ENCODE data around the gene PTGIS. TPM values are rescaled to one million over a fixed set of nuclear protein-coding genes. Genes with fewer than 3 reads are reported as not detected.

The PTGIS gene
- total RNA-seq, 1 experiment from 2014 or later: 20.0 TPM

DNA sequence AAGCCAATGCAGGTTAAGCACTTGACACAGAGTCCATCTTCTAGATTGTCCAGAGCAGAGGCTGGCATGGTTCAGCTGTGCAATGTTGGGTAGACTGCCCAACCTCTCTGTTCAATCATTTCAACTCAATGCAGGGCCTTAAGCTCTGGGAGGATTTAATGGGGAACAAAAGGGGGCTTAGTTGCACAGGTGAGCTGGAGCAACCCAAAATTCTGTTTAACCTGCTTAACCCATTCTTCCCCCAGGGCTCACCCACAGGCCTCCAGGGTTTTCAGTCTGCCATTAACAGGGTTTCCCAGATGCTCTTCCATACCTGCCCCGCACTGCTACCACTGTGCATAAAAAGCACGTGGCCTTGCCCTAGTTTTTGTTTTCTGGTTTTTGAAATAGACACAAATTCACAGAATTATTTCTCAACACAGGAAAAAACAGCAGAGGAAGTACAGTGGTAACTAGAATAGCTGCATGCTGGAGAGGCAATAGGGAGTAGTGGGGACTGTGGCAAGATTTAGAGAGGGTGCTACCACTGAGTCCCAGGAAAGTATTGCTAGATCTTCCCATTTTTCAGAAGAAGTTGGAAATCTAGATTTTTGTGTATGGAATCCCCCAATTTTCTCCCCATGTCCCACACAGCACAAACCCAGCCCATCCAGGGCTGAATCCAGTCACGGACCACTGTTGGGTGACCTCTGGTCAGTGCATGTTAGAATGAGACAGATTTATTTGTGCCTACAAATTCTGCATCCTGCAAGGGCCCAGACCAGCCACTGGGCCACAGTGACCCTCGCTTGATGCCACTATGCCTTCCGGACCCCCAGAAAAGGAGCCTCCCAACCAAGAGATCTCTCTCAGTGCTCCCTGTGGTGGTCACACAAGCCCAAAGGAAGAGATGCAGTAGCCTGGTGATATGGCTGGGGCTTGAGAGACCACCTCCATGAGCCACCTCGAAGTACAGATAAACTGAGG is 4.6 kb downstream of the PTGIS start:
- Histone ChIP-seq H3K9ac (ENCODE audit: extremely low read depth, insufficient read length, low read length) (no peak overlapping the region), H3T11ph (ENCODE audit: low read length) (no peak overlapping the region), H4K91ac (ENCODE audit: insufficient read length, low read depth, low read length) (no peak overlapping the region), H3K79me2 (ENCODE audit: insufficient read depth, low read length) (no peaks in the 10 kb centered on the region; the same call in 1 of the 2 replicates), H3K23me2 (ENCODE audit: insufficient read length, low read depth, low read length, poor library complexity, severe bottlenecking) (peaks cover 5% of the 10 kb centered on the region), H2BK15ac (ENCODE audit: low read depth, low read length) (no peak overlapping the region), H3K18ac (ENCODE audit: insufficient read length, low read depth, low read length) (no peak overlapping the region), H4K20me1 (ENCODE audit: control insufficient read depth, insufficient read depth, insufficient read length) (no peaks in the 10 kb centered on the region), H2BK5ac (ENCODE audit: insufficient read length, low read length) (no peak overlapping the region), H3K23ac (ENCODE audit: insufficient read length, low read depth, low read length) (no peak overlapping the region), H3K14ac (ENCODE audit: insufficient read depth, low read length) (peak overlapping the region; percentile 11; the same call in 1 of the 2 replicates), H3K79me1 (ENCODE audit: insufficient read depth, low read depth, low read length, poor library complexity, severe bottlenecking) (no peaks in the 10 kb centered on the region), H4K8ac (replicated peaks; ENCODE audit: insufficient read length, low read depth, low read length) (no peak overlapping the region), H3K4me1 (ENCODE audit: insufficient read depth, low read length) (peaks cover 2% of the 10 kb centered on the region; the same call in 1 of the 2 replicates), H2AFZ (ENCODE audit: low read length) (no peak overlapping the region), H2BK20ac (ENCODE audit: low read depth, low read length, poor library complexity, severe bottlenecking) (no peak overlapping the region), H2AK5ac (ENCODE audit: insufficient read length, low read length) (no peak overlapping the region), H3K4ac (ENCODE audit: low read depth, low read length) (no peak overlapping the region), H2BK12ac (ENCODE audit: insufficient read length, low read depth, low read length) (no peak overlapping the region), H3K27me3 (ENCODE audit: insufficient read depth, low read length) (no peaks in the 10 kb centered on the region), H3K9me3 (ENCODE audit: control insufficient read depth, low read depth, low read length) (no peaks in the 10 kb centered on the region), H3K56ac (ENCODE audit: insufficient read length, low read depth, low read length) (no peak overlapping the region), H4K5ac (ENCODE audit: insufficient read length, low read depth, low read length) (peak overlapping the region; percentile 20), H2BK120ac (ENCODE audit: low read depth, low read length, poor library complexity, severe bottlenecking) (no peak overlapping the region), H3K4me2 (ENCODE audit: insufficient read depth, insufficient read length, low read length) (no peak overlapping the region), H3K27ac (ENCODE audit: insufficient read length, low read depth, low read length) (no peak overlapping the region)
- TF ChIP-seq, protein P1, sequence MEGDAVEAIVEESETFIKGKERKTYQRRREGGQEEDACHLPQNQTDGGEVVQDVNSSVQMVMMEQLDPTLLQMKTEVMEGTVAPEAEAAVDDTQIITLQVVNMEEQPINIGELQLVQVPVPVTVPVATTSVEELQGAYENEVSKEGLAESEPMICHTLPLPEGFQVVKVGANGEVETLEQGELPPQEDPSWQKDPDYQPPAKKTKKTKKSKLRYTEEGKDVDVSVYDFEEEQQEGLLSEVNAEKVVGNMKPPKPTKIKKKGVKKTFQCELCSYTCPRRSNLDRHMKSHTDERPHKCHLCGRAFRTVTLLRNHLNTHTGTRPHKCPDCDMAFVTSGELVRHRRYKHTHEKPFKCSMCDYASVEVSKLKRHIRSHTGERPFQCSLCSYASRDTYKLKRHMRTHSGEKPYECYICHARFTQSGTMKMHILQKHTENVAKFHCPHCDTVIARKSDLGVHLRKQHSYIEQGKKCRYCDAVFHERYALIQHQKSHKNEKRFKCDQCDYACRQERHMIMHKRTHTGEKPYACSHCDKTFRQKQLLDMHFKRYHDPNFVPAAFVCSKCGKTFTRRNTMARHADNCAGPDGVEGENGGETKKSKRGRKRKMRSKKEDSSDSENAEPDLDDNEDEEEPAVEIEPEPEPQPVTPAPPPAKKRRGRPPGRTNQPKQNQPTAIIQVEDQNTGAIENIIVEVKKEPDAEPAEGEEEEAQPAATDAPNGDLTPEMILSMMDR (conservative IDR thresholded peaks at IDR 0.05): no peak
- DNase-seq: no peak
- Mint-ChIP-seq H3K27me3 (ENCODE audit: low read depth) (no peaks in the 10 kb centered on the region; the same call in 1 of the 2 replicates), H3K36me3 (ENCODE audit: insufficient read depth in 1 of 3, low read depth in 3 of 3) (peaks cover 5 to 18% (median 11%) of the 10 kb centered on the region in 3 experiments), H3K4me3 (no peak overlapping the region), H3K9me3 (no peaks in the 10 kb centered on the region), H3K27ac (peak overlapping the region in 2 of 3 experiments; percentile 53 to 93; a peak in 4 of 7 replicates), H3K4me1 (peaks cover 17 to 45% of the 10 kb centered on the region in 2 experiments)
- WGBS (ENCODE audit: extremely low coverage, insufficient read length, low lambda C conversion rate): no CpG with 5 or more reads among the region's 6 CpGs

All from H9 (cell line).